DMS79 (cell line): Measurements from ENCODE around the gene OGFRL1.

Experiments used
- DNase-seq: peaks from one replicate; lab custom pipeline; 2025; lab: John Stamatoyannopoulos, UW

The OGFRL1 gene

GRCh38 chr6:71287038-71287437, 1.6 kb upstream of the OGFRL1 start:
- no peak for DNase-seq

GRCh38 chr6:71287926-71288227, 734 bp upstream of the OGFRL1 start:
- no peak for DNase-seq

DNA sequence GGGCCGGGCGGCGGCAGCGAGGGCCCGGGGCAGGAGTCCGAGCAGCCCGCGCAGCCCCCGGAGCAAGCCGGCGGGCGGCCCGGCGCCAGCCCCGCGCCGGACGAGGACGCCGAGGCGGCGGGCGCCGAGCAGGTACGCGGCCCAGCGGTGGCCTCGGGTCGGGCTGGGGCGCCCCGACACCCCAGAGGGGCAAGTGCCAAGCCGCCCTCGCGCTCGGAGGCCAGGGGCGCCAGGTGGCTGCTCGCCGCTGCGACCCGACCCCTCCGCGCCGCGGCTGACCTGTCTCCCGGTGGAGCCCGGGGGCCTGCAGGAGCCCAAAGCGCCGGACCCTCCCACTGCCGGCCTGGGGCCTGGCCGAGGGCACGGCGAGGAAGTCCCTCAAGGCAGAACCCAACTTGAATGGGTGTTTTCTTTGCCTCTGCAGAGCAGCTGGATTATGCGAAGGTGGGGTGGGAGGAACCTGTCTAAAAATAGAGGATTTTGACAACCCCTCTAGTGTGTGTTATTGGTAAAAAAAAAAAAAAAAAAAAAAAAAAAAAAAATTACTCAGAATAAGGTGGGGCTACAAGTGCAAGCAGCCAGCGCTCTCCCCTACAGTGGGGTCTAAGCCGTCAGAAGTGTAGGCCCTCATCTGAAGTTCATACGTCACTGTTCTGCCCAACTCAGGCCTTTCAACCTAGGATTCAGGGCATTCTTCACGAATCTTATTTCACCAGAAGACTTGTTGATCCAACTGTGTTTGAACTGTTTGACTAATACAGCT, 609 bp downstream of the OGFRL1 start:
- DNase-seq = peak; percentile 23

GRCh38 chr6:71289802-71290175, 1.2 kb downstream of the OGFRL1 start:
- DNase-seq = no peak

DNA sequence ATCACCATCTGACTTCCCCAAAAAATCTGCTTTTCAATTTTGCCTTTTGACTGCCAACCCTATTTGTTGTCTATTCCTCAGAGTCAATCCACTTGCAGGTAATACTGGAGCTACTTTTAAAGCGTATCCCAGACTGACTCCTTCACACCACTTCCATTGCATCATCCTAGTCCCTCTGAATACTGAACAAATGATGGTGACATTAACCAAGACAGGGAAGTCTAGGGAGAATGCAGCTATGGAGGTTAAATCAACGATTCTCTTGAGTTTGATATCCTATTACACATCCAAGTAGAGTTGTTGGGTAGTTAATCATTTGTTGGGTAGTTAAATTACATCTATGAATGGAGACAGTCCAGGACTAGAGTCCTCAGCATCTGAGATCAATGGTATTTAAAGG, 2.0 kb downstream of the OGFRL1 start:
- no peak for DNase-seq

GRCh38 chr6:71292001-71292400, 3.4 kb downstream of the OGFRL1 start:
- no peak for DNase-seq

GRCh38 chr6:71294121-71294523, 5.5 kb downstream of the OGFRL1 start:
- DNase-seq = no peak

DNA sequence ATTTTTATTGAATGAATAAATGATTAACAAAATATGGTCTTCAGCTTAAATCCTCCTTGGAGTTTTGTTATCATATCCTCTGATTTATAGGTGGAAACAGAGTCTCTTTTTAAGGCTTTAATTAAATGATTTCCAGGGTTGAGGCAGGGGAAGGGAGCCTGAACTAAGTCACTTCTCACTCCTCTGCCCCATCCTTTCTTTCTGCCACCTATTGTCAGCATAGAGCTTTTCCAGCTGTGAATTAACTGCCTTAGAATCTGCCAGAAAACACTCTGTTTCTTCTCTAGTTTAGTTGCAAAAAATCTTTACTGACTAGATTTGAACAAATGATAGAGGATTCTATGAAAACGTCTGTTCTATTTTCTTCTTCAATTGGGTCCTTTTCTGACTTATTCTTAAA, 9.8 kb downstream of the OGFRL1 start:
- no peak for DNase-seq

- DNase-seq = no peak
Measured at GRCh38 chr6:71299541-71300470, 11.2 kb downstream of the OGFRL1 start.

DNA sequence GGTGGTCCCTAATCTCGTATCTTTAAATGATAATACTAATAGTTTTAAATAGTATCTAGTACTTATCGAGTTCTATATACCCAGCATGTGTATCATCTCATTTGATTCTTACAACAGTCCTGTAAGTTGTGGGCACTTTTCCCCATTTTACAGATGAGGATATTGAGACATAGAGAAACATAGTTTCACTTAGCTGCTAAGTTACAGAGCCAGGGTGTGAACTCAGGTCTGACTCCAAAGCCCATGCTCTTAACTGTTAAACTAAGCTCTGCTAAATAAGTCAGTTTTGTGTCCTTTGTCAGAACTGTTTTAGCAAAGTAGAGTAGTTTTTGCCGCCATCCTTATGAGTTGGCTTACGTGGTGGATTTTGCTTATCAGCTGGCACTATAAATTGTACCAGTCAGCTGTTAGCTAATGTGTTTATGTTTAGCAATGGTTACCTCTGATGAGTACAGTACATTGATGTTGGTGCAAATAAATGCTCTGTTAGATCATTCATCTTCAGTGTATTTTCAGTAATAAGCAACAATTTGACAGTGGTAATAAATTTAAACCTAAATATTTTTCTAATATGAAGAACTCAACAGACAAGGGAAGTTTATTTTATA, 12.1 kb downstream of the OGFRL1 start:
- no peak for DNase-seq

- DNase-seq = no peak
Measured at GRCh38 chr6:71301546-71301945, 12.9 kb downstream of the OGFRL1 start.

GRCh38 chr6:71309656-71310055, 21.0 kb downstream of the OGFRL1 start:
- no peak for DNase-seq

- DNase-seq = no peak
Measured at GRCh38 chr6:71310261-71310660, 21.6 kb downstream of the OGFRL1 start.

- DNase-seq = no peak
Measured at GRCh38 chr6:71312089-71312488, 23.5 kb downstream of the OGFRL1 start.

DNA sequence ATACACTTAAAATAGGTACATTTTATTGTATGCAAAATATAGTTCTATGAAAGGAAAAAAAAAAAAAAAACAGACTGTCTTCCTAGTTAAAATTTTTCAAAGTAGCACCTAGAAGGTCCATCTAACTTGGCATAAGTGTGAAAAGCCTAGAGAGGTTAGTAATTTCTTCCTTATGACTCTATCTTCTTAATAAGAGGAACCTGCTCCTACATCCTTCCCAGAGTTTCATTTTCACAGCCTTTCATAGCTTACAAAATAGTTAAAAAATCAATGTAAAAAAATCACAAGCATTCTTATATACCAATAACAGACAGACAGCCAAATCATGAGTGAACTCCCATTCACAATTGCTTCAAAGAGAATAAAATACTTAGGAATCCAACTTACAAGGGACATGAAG, 28.8 kb downstream of the OGFRL1 start:
- DNase-seq = no peak

DNA sequence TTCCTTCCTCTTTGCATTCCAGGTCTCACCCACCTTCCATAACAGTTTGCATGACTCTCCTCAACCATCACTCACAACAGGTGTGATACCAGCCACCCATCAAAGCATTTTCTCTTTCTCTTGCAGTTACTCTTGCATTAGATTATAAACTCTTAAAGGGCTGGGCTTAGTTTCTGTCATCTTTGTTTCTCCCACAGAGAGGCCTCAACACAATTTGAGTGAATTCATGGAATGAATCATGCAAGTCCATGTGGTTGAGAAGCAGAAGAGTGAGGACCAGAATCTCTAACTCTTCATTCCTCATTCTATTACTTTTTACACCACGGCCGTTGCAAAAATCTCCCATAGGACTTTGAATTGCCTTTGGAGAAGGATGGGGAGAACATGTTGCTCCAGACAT, 31.4 kb downstream of the OGFRL1 start:
- DNase-seq = no peak

DNA sequence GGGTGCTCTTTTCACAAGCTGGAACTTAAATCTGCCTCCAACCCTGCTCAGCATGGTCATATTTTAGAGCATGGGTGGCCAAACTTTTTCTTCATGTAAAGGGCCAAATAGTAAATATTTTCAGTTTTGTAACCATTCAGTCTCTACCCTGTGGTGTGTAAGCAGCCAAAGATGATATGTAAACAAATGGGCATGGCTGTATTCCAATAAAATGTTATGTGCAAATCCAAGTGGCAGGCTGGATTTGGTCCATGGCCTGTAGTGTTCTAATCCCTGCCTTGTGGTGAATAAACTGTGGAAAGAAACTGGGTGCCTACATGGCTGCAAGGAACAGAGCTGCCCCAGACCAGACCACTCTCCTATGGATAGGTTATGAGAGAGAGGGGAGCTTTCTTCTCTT, 32.7 kb downstream of the OGFRL1 start:
- DNase-seq = no peak

DNA sequence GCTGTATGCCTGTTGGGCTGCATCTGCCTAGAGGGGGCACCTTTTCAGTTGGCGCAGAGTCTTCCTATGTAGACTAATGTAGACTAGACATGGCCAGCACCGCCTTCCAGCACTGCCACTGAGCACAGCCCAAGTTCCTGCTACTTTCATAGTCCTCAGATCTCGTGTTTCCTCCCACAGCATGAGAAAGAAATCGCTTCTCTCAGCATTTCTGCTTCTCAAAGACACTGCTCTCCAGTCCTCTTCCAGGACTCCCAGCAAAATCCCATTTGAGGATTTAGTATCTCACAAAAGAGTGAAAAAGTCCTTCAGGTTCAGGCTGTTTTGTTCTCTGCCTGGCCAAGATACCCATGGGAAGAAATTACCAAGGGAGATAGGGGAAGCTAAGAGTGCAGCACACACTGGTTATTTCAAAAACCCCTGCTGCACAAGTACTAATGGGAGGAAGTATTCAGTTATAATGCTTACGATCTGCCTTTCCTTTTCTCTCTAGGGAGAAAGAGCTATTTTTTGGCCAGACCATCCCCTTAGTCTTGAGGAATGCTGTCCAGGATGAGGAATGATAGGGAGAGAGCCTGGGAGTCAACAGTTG, 35.7 kb downstream of the OGFRL1 start:
- DNase-seq = no peak

DNA sequence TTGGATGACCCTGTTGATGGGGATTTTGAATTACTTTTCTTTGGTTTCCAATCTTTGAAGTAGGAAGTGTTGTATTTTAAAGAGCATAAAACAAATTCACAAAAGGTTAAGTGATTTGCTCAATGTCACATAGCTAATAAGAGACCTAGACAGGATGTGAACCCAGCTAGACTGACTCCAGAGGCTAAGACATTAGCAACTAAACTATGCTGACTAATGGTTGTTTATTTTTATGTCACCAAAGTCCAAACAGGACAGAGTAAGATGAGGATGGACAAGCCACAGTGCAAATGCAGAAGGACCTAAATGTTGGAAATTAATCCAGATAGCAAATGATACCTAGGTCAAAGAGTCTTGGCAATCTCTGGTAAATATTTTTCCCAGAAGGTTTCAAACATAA, 38.0 kb downstream of the OGFRL1 start:
- DNase-seq = no peak

DNA sequence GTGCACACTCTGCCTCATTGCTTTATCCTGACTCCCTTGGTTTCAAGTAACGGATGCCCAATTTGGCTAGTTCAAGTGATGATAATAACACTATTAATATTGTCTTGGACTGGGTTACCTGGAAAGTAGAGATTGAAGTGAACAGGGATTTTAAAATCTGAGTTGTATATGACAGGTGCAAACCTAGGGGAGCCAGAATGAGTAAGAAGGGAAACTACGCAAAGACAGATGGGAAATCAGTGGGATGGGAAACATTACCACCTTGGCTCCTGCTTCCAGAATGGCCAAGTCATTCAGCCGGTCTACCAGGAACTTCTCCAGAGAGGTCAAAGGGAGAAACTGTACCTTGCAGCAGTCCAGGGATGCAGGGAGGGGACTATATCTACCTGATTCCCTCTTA, 41.9 kb downstream of the OGFRL1 start:
- DNase-seq = no peak

DNA sequence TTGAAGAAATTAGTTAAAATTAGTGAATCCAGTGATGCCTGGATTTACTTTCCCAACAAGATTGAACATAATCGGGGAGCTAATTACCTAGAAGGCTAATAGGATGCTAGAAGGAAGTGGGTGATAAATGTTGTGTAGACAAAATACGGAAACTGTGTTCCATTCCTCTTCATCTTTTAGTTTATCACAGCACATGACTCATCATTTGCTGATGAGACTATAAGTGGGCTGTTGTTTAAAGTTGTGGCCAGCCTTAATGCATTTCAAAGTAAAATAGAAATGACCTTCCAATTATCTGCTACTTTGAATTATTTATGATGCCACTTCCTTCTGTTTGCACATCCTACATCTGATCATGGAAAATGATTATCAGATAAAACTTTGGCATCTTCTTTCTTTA, 43.4 kb downstream of the OGFRL1 start:
- no peak for DNase-seq

GRCh38 chr6:71333050-71333449, 44.4 kb downstream of the OGFRL1 start:
- DNase-seq = no peak

DNA sequence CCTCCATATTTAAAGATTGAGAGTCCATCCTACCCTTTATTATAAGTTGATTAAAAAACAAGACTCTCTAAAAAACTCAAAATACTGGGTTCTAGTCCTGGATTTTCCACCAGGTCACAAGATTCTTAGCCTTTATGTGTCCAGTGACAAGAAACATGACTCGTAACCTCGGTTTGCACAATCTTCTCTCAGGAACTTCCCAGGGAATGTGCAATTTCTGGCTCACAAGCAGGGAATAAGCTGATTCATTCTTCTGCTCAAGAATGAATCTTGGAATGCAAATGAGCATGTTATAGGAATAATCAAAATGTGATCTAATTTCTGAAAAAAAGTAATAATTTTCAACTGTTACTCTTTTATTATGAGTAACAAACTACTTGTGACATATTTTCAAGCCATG, 45.1 kb downstream of the OGFRL1 start:
- DNase-seq = no peak
